ENCODE data around the gene NGRN.
A peak's percentile ranks its signal among the peaks of the same experiment; 100 is the strongest.

Gene NGRN

DNA sequence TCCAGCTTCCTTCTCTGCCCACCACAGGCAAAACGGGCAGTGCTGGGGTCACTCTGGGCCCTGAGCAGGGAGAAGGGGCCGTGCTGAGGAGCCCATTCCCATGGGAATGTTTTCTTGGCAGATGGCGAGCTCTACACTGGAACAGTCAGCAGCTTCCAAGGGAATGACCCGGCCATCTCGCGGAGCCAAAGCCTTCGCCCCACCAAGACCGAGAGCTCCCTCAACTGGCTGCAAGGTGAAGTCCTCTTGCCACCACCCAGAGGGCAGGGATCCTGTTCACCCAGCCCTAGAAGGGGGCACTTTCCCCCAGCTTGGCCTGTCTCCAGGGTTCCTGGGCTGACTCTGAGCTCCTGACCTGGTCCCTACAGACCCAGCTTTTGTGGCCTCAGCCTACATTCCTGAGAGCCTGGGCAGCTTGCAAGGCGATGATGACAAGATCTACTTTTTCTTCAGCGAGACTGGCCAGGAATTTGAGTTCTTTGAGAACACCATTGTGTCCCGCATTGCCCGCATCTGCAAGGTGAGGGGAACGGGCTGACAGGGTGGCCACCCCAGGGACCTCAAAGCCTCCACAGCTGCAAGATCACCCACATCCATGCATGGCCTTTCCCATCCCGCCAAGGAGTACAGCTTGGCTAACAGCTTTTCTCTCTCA is 44.1 kb upstream of the NGRN start:
- Histone ChIP-seq H3K14ac (ENCODE audit: low read length) (no peak overlapping the region), H3K36me3 (replicated peaks in 1 of 2; ENCODE audit: control insufficient read depth in 2 of 2, insufficient read depth in 2 of 2, low read length in 2 of 2) (peaks cover 31 to 56% of the 10 kb centered on the region in 2 donors), H2BK12ac (ENCODE audit: low read length) (no peak overlapping the region), H2AFZ (ENCODE audit: low read length) (no peak overlapping the region), H4K8ac (ENCODE audit: low read depth, low read length) (no peak overlapping the region), H3K27ac (replicated peaks; ENCODE audit: low read length) (no peak overlapping the region), H3K9me3 (replicated peaks in 1 of 2; ENCODE audit: control insufficient read depth in 2 of 2, insufficient read depth in 1 of 2, low read depth in 1 of 2, low read length in 2 of 2) (no peaks in the 10 kb centered on the region), H4K91ac (ENCODE audit: low read depth, low read length, poor library complexity) (no peak overlapping the region), H2BK5ac (ENCODE audit: low read length) (peak overlapping the region; percentile 39), H3K18ac (ENCODE audit: low read length) (no peak overlapping the region), H3K27me3 (ENCODE audit: control insufficient read depth in 3 of 3, insufficient read depth in 3 of 3, low read depth in 1 of 3, low read length in 3 of 3) (no peaks in the 10 kb centered on the region), H3K4ac (ENCODE audit: low read length) (no peak overlapping the region), H3K79me1 (ENCODE audit: low read depth, low read length) (peaks cover 9% of the 10 kb centered on the region), H3K4me1 (ENCODE audit: control insufficient read depth in 2 of 2, insufficient read depth in 1 of 2, low read depth in 1 of 2, low read length in 2 of 2) (no peaks in the 10 kb centered on the region), H2AK5ac (ENCODE audit: low read depth, low read length) (peak overlapping the region; percentile 68), H3K23ac (ENCODE audit: low read depth, low read length, poor library complexity) (no peak overlapping the region), H3K9ac (ENCODE audit: low read depth, low read length, poor library complexity) (peak overlapping the region; percentile 7), H3K4me3 (ENCODE audit: low read length in 2 of 2) (no peak overlapping the region), H3K4me2 (ENCODE audit: insufficient read depth, low read length, poor library complexity, severe bottlenecking) (no peak overlapping the region), H2BK15ac (ENCODE audit: low read length) (no peak overlapping the region), H2BK120ac (ENCODE audit: low read depth, low read length) (no peak overlapping the region)
- no peak for DNase-seq (ENCODE audit: low spot score)
- WGBS, 2 donors (ENCODE audit: extremely low coverage in 2 of 2, insufficient read length in 2 of 2, insufficient replicate concordance in 1 of 2) = no CpG with 5 or more reads among the region's 14 CpGs

DNA sequence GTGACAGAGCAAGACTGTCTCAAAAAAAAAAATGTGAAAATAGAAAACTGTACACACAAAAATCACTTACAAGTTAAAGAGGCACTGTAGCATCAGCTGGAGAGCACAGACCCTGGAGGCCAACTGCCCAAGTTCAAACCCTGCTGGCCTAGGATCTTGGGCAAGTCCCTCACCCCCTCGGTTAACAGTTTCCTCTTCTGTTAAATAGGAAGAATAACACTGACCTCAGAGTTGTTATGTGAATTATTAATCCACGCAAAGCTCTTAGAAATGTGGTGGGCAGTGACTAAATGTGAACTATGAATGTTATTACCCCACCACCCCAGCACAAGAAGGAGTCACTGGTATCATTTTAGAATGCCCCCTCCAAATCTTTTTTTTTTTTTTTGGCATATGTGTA is 42.9 kb upstream of the NGRN start:
- no peak overlapping the region for H2BK12ac ChIP-seq (ENCODE audit: low read length)
- H2BK5ac ChIP-seq (ENCODE audit: low read length) = no peak overlapping the region
- H3K79me1 ChIP-seq (ENCODE audit: low read depth, low read length) = peaks cover 11% of the 10 kb centered on the region
- no peaks in the 10 kb centered on the region for H3K27me3 ChIP-seq (ENCODE audit: control insufficient read depth in 3 of 3, insufficient read depth in 3 of 3, low read depth in 1 of 3, low read length in 3 of 3)
- no peaks in the 10 kb centered on the region for H3K4me1 ChIP-seq (ENCODE audit: control insufficient read depth in 2 of 2, insufficient read depth in 1 of 2, low read depth in 1 of 2, low read length in 2 of 2)
- no peak overlapping the region for H3K14ac ChIP-seq (ENCODE audit: low read length)
- no peak overlapping the region for H3K4me3 ChIP-seq (ENCODE audit: low read length in 2 of 2)
- no peak overlapping the region for H3K23ac ChIP-seq (ENCODE audit: low read depth, low read length, poor library complexity)
- H2AK5ac ChIP-seq (ENCODE audit: low read depth, low read length) = no peak overlapping the region
- H3K9ac ChIP-seq (ENCODE audit: low read depth, low read length, poor library complexity) = no peak overlapping the region
- no peak overlapping the region for H3K27ac ChIP-seq (replicated peaks; ENCODE audit: low read length)
- no peak overlapping the region for H3K4ac ChIP-seq (ENCODE audit: low read length)
- DNase-seq (ENCODE audit: low spot score) = no peak
- no peak overlapping the region for H2BK15ac ChIP-seq (ENCODE audit: low read length)
- no CpG with 5 or more reads among the region's 2 CpGs for WGBS, 2 donors (ENCODE audit: extremely low coverage in 2 of 2, insufficient read length in 2 of 2, insufficient replicate concordance in 1 of 2)
- no peak overlapping the region for H3K4me2 ChIP-seq (ENCODE audit: insufficient read depth, low read length, poor library complexity, severe bottlenecking)
- no peak overlapping the region for H3K18ac ChIP-seq (ENCODE audit: low read length)
- no peaks in the 10 kb centered on the region for H3K9me3 ChIP-seq (replicated peaks in 1 of 2; ENCODE audit: control insufficient read depth in 2 of 2, insufficient read depth in 1 of 2, low read depth in 1 of 2, low read length in 2 of 2)
- no peak overlapping the region for H4K8ac ChIP-seq (ENCODE audit: low read depth, low read length)
- peaks cover 34 to 60% of the 10 kb centered on the region in 2 donors for H3K36me3 ChIP-seq (replicated peaks in 1 of 2; ENCODE audit: control insufficient read depth in 2 of 2, insufficient read depth in 2 of 2, low read length in 2 of 2)
- H2BK120ac ChIP-seq (ENCODE audit: low read depth, low read length) = no peak overlapping the region
- no peak overlapping the region for H4K91ac ChIP-seq (ENCODE audit: low read depth, low read length, poor library complexity)
- H2AFZ ChIP-seq (ENCODE audit: low read length) = no peak overlapping the region

- no CpG with 5 or more reads among the region's 22 CpGs for WGBS, 2 donors (ENCODE audit: extremely low coverage in 2 of 2, insufficient read length in 2 of 2, insufficient replicate concordance in 1 of 2)
- no peak overlapping the region for H3K18ac ChIP-seq (ENCODE audit: low read length)
- H2BK120ac ChIP-seq (ENCODE audit: low read depth, low read length) = no peak overlapping the region
- no peak overlapping the region for H2BK12ac ChIP-seq (ENCODE audit: low read length)
- H3K27me3 ChIP-seq (ENCODE audit: control insufficient read depth in 3 of 3, insufficient read depth in 3 of 3, low read depth in 1 of 3, low read length in 3 of 3) = no peaks in the 10 kb centered on the region
- no peak for DNase-seq (ENCODE audit: low spot score)
- no peak overlapping the region for H3K4me2 ChIP-seq (ENCODE audit: insufficient read depth, low read length, poor library complexity, severe bottlenecking)
- H2AK5ac ChIP-seq (ENCODE audit: low read depth, low read length) = no peak overlapping the region
- no peak overlapping the region for H3K4ac ChIP-seq (ENCODE audit: low read length)
- no peak overlapping the region for H3K27ac ChIP-seq (replicated peaks; ENCODE audit: low read length)
- peak overlapping the region; percentile 74 for H3K9ac ChIP-seq (ENCODE audit: low read depth, low read length, poor library complexity)
- peaks cover 11% of the 10 kb centered on the region for H3K79me1 ChIP-seq (ENCODE audit: low read depth, low read length)
- H2AFZ ChIP-seq (ENCODE audit: low read length) = no peak overlapping the region
- H3K4me1 ChIP-seq (ENCODE audit: control insufficient read depth in 2 of 2, insufficient read depth in 1 of 2, low read depth in 1 of 2, low read length in 2 of 2) = no peaks in the 10 kb centered on the region
- no peak overlapping the region for H4K91ac ChIP-seq (ENCODE audit: low read depth, low read length, poor library complexity)
- H3K23ac ChIP-seq (ENCODE audit: low read depth, low read length, poor library complexity) = peak overlapping the region; percentile 93
- H3K14ac ChIP-seq (ENCODE audit: low read length) = no peak overlapping the region
- peak overlapping the region in 1 of 2 donors; percentile 22 for H3K4me3 ChIP-seq (ENCODE audit: low read length in 2 of 2)
- peak overlapping the region; percentile 48 for H2BK5ac ChIP-seq (ENCODE audit: low read length)
- peaks cover 41 to 65% of the 10 kb centered on the region in 2 donors for H3K36me3 ChIP-seq (replicated peaks in 1 of 2; ENCODE audit: control insufficient read depth in 2 of 2, insufficient read depth in 2 of 2, low read length in 2 of 2)
- H2BK15ac ChIP-seq (ENCODE audit: low read length) = no peak overlapping the region
- H3K9me3 ChIP-seq (replicated peaks in 1 of 2; ENCODE audit: control insufficient read depth in 2 of 2, insufficient read depth in 1 of 2, low read depth in 1 of 2, low read length in 2 of 2) = no peaks in the 10 kb centered on the region
- no peak overlapping the region for H4K8ac ChIP-seq (ENCODE audit: low read depth, low read length)
These were observed 41.9 kb upstream of the NGRN start for GRCh38 chr15:90223441-90224165.

GRCh38 chr15:90225047-90225446 is 40.4 kb upstream of the NGRN start:
- Histone ChIP-seq H2AFZ (ENCODE audit: low read length) (no peak overlapping the region), H3K4me3 (ENCODE audit: low read length in 2 of 2) (peak overlapping the region in 1 of 2 donors; percentile 3), H3K4me1 (ENCODE audit: control insufficient read depth in 2 of 2, insufficient read depth in 1 of 2, low read depth in 1 of 2, low read length in 2 of 2) (no peaks in the 10 kb centered on the region), H2BK120ac (ENCODE audit: low read depth, low read length) (peak overlapping the region; percentile 67), H4K91ac (ENCODE audit: low read depth, low read length, poor library complexity) (no peak overlapping the region), H2BK12ac (ENCODE audit: low read length) (no peak overlapping the region), H3K14ac (ENCODE audit: low read length) (no peak overlapping the region), H2AK5ac (ENCODE audit: low read depth, low read length) (no peak overlapping the region), H4K8ac (ENCODE audit: low read depth, low read length) (no peak overlapping the region), H3K9ac (ENCODE audit: low read depth, low read length, poor library complexity) (no peak overlapping the region), H3K27ac (replicated peaks; ENCODE audit: low read length) (no peak overlapping the region), H3K36me3 (replicated peaks in 1 of 2; ENCODE audit: control insufficient read depth in 2 of 2, insufficient read depth in 2 of 2, low read length in 2 of 2) (peaks cover 52 to 79% of the 10 kb centered on the region in 2 donors), H3K4me2 (ENCODE audit: insufficient read depth, low read length, poor library complexity, severe bottlenecking) (no peak overlapping the region), H2BK15ac (ENCODE audit: low read length) (no peak overlapping the region), H3K9me3 (replicated peaks in 1 of 2; ENCODE audit: control insufficient read depth in 2 of 2, insufficient read depth in 1 of 2, low read depth in 1 of 2, low read length in 2 of 2) (no peaks in the 10 kb centered on the region), H3K4ac (ENCODE audit: low read length) (no peak overlapping the region), H3K23ac (ENCODE audit: low read depth, low read length, poor library complexity) (peak overlapping the region; percentile 85), H3K79me1 (ENCODE audit: low read depth, low read length) (peaks cover 11% of the 10 kb centered on the region), H3K27me3 (ENCODE audit: control insufficient read depth in 3 of 3, insufficient read depth in 3 of 3, low read depth in 1 of 3, low read length in 3 of 3) (no peaks in the 10 kb centered on the region), H3K18ac (ENCODE audit: low read length) (peak overlapping the region; percentile 38), H2BK5ac (ENCODE audit: low read length) (no peak overlapping the region)
- WGBS, 2 donors (ENCODE audit: extremely low coverage in 2 of 2, insufficient read length in 2 of 2, insufficient replicate concordance in 1 of 2) = no CpG with 5 or more reads among the region's 17 CpGs
- DNase-seq (ENCODE audit: low spot score) = no peak

Measured in neuronal stem cell (in vitro differentiated cells).